Smooth muscle cell (in vitro differentiated cells): ENCODE data around the gene FBXL13. TPM values are rescaled to one million over a fixed set of nuclear protein-coding genes. Genes with fewer than 3 reads are reported as not detected.
"Not testable (repeated sequence)": the region's sequence is repeated elsewhere in the genome, so short reads cannot be mapped to it uniquely, and the experiment has no call there.

Source experiments
- DNase-seq: peaks from one replicate; lab custom pipeline; 2025; ENCODE audit not compliant: unreplicated experiment; lab: John Stamatoyannopoulos, UW
- H2AFZ ChIP-seq: fragments of 200-600 bp; sonication (generic); 2 replicates; pipeline ENCODE4 v1.6.0; 2016; ENCODE audit warnings: antibody characterized with exemption, low read depth, mild to moderate bottlenecking
- H3F3A ChIP-seq: fragments of 200-600 bp; sonication (generic); 2 replicates; pipeline ENCODE4 v1.6.0; 2017; ENCODE audit warnings: antibody characterized with exemption, low read depth
- H3K27ac ChIP-seq: fragments of 200-600 bp; sonication (generic); 2 replicates; pipeline ENCODE4 v1.5.1; 2016; ENCODE audit warnings: low read depth, mild to moderate bottlenecking
- H3K27me3 ChIP-seq: fragments of 200-600 bp; sonication (generic); 2 replicates; pipeline ENCODE4 v1.6.1; 2016; ENCODE audit warnings: low read depth, mild to moderate bottlenecking
- H3K36me3 ChIP-seq: fragments of 200-600 bp; sonication (generic); 2 replicates; pipeline ENCODE4 v1.5.1; 2016; ENCODE audit warnings: low read depth
- H3K4me1 ChIP-seq: fragments of 200-600 bp; sonication (generic); 2 replicates; pipeline ENCODE4 v1.5.1; 2016; ENCODE audit warnings: low read depth
- H3K4me2 ChIP-seq: fragments of 200-600 bp; sonication (generic); 2 replicates; pipeline ENCODE4 v1.6.0; 2016; ENCODE audit warnings: mild to moderate bottlenecking
- H3K4me3 ChIP-seq: fragments of 200-600 bp; sonication (generic); 2 replicates; pipeline ENCODE4 v1.5.1; 2016; ENCODE audit warnings: mild to moderate bottlenecking
- H3K79me2 ChIP-seq: fragments of 200-600 bp; sonication (generic); 2 replicates; pipeline ENCODE4 v1.6.0; 2016; ENCODE audit warnings: low read depth, mild to moderate bottlenecking
- H3K9ac ChIP-seq: fragments of 200-600 bp; sonication (generic); 2 replicates; pipeline ENCODE4 v1.6.0; 2016; ENCODE audit warnings: low read depth
- H3K9me3 ChIP-seq: fragments of 200-600 bp; sonication (generic); replicated peaks from 2 replicates; pipeline ENCODE4 v1.5.1; 2016; ENCODE audit warnings: low read depth
- H4K20me1 ChIP-seq: fragments of 200-600 bp; sonication (generic); 2 replicates; pipeline ENCODE4 v1.6.0; 2016; ENCODE audit warnings: low read depth
- CTCF ChIP-seq: fragments of 200-600 bp; sonication (generic); IDR thresholded peaks from 2 replicates; pipeline ENCODE4 v1.5.1; 2017; ENCODE audit warnings: borderline replicate concordance, mild to moderate bottlenecking, antibody characterized with exemption; ENCODE audit not compliant: insufficient read depth, poor library complexity, severe bottlenecking
- WGBS: methylation state at CpG from one replicate; pipeline ENCODE4 v1.1.7; 2016; ENCODE audit warnings: low lambda C conversion rate; 5-methylcytosine and 5-hydroxymethylcytosine counted together
- polyA plus RNA-seq: library from polyadenylated mRNA; unstranded; fragments of >200 nt; fragmentation: Nextera tagmentation; extraction: Ambion mirVana; gene quantifications from 2 replicates; pipeline ENCODE4 v1.2.1, GENCODE V29; 2016
- total RNA-seq: library from RNA; depleted of rRNA; stranded (reverse); fragments of >200 nt; gene quantifications from 2 replicates; pipeline ENCODE4 v1.2.3, GENCODE V29; 2014

Gene FBXL13
- total and polyA plus RNA-seq, 2 experiments from 2014 or later: 2.6 to 12.1 TPM

- Histone ChIP-seq H3K36me3 (no peaks in the 10 kb centered on the region), H2AFZ (peak overlapping the region; percentile 23), H3K4me3 (no peak overlapping the region), H3K27me3 (no peaks in the 10 kb centered on the region), H3K27ac (peak overlapping the region; percentile 61), H3K4me1 (peaks cover 2% of the 10 kb centered on the region), H4K20me1 (no peaks in the 10 kb centered on the region), H3K4me2 (peak overlapping the region; percentile 2), H3K9ac (no peak overlapping the region), H3K79me2 (no peaks in the 10 kb centered on the region), H3F3A (no peaks in the 10 kb centered on the region), H3K9me3 (no peaks in the 10 kb centered on the region)
- no peak for TF ChIP-seq CTCF
- WGBS: 68% methylated on average over 23 of the region's 23 CpGs
- no peak for DNase-seq
Observed at GRCh38 chr7:102973096-102973802, 101.3 kb downstream of the FBXL13 start.

- no peaks in the 10 kb centered on the region for H3K9me3 ChIP-seq
- H3K4me3 ChIP-seq: no peak overlapping the region
- H4K20me1 ChIP-seq: no peaks in the 10 kb centered on the region
- H3K27ac ChIP-seq: peak overlapping the region; percentile 29
- H3K9ac ChIP-seq: no peak overlapping the region
- no peaks in the 10 kb centered on the region for H3K79me2 ChIP-seq
- no peaks in the 10 kb centered on the region for H3K27me3 ChIP-seq
- no peaks in the 10 kb centered on the region for H3K36me3 ChIP-seq
- H3K4me2 ChIP-seq: peak overlapping the region; percentile 34
- DNase-seq: no peak
- no peaks in the 10 kb centered on the region for H3F3A ChIP-seq
- no peak overlapping the region for H2AFZ ChIP-seq
- peaks cover 9% of the 10 kb centered on the region for H3K4me1 ChIP-seq
- no peak for TF ChIP-seq CTCF
Observed at GRCh38 chr7:102967798-102968197, 106.8 kb downstream of the FBXL13 start.

- no peaks in the 10 kb centered on the region for H3K79me2 ChIP-seq
- WGBS: 70% methylated on average over 2 of the region's 2 CpGs
- no peak overlapping the region for H3K27ac ChIP-seq
Observed at GRCh38 chr7:102966465-102966864, 108.1 kb downstream of the FBXL13 start.

GRCh38 chr7:102961993-102962392 is 112.6 kb downstream of the FBXL13 start:
- not testable (repeated sequence) for H3K9ac ChIP-seq, H2AFZ ChIP-seq, H3K4me1 ChIP-seq, H3K4me2 ChIP-seq, H3K9me3 ChIP-seq, H3K79me2 ChIP-seq, H3F3A ChIP-seq, H3K27me3 ChIP-seq, DNase-seq, H3K36me3 ChIP-seq, H3K4me3 ChIP-seq, H4K20me1 ChIP-seq, H3K27ac ChIP-seq
- 78% methylated on average over 2 of the region's 2 CpGs for WGBS

More at GRCh38 chr7:102966465-102966864, 108.1 kb downstream of the FBXL13 start:
- Histone ChIP-seq H3F3A (no peaks in the 10 kb centered on the region), H3K4me1 (peaks cover 9% of the 10 kb centered on the region), H3K9ac (no peak overlapping the region), H3K4me3 (no peak overlapping the region), H3K36me3 (no peaks in the 10 kb centered on the region), H3K27me3 (no peaks in the 10 kb centered on the region), H4K20me1 (no peaks in the 10 kb centered on the region), H3K9me3 (no peaks in the 10 kb centered on the region), H3K4me2 (no peak overlapping the region), H2AFZ (no peak overlapping the region)
- no peak for DNase-seq
- no peak for TF ChIP-seq CTCF

- not testable (repeated sequence) for H2AFZ ChIP-seq, H3K4me2 ChIP-seq, H3K4me1 ChIP-seq, H3F3A ChIP-seq, H3K27me3 ChIP-seq, H3K9me3 ChIP-seq, H3K79me2 ChIP-seq, DNase-seq, H3K27ac ChIP-seq, H3K4me3 ChIP-seq, H3K9ac ChIP-seq, H4K20me1 ChIP-seq, H3K36me3 ChIP-seq
- WGBS: 98% methylated on average over 3 of the region's 3 CpGs
Observed at GRCh38 chr7:102958004-102958403, 116.6 kb downstream of the FBXL13 start.

- not testable (repeated sequence) for H3K79me2 ChIP-seq, H3K4me2 ChIP-seq
- WGBS: 73% methylated on average over 4 of the region's 4 CpGs
Observed at GRCh38 chr7:102954359-102954758, 120.2 kb downstream of the FBXL13 start.

More at GRCh38 chr7:102954359-102954758, 120.2 kb downstream of the FBXL13 start:
- H3K4me3 ChIP-seq, H3K27me3 ChIP-seq, H3K4me1 ChIP-seq, H3K9ac ChIP-seq, H2AFZ ChIP-seq, H3F3A ChIP-seq, H3K27ac ChIP-seq, H4K20me1 ChIP-seq, H3K36me3 ChIP-seq, DNase-seq, H3K9me3 ChIP-seq: not testable (repeated sequence)
